Testis (tissue), 3 donors: ENCODE data around the gene BHLHE40. TPM values are rescaled to one million over a fixed set of nuclear protein-coding genes. Genes with fewer than 3 reads are reported as not detected.

ENCODE experiments used
- DNase-seq: peaks from one replicate; pipeline ENCODE4 v3.0.0-alpha.2; 2019
- H3K27ac ChIP-seq, 2 donors: fragments of 200-600 bp; sonication (generic); one replicate each; pipeline ENCODE4 v1.5.1; 2019
- H3K27me3 ChIP-seq: fragments of 200-600 bp; sonication (generic); one replicate; pipeline ENCODE4 v1.5.1; 2019
- H3K36me3 ChIP-seq: fragments of 200-600 bp; sonication (generic); one replicate; pipeline ENCODE4 v1.5.1; 2017; ENCODE audit warnings: low read depth; ENCODE audit errors: missing control alignments
- H3K4me1 ChIP-seq: fragments of 200-600 bp; sonication (generic); one replicate; pipeline ENCODE4 v1.5.1; 2019
- H3K4me3 ChIP-seq, 2 donors: fragments of 200-600 bp; sonication (generic); one replicate each; pipeline ENCODE4 v1.5.1; 2017 to 2019
- H3K9me3 ChIP-seq: fragments of 200-600 bp; sonication (generic); one replicate; pipeline ENCODE4 v1.5.1; 2017
- CTCF ChIP-seq, 3 experiments: fragments of 450-650 bp in 2 of 3; fragments of 200-600 bp in 1 of 3; sonication (generic) in 1 of 3; IDR thresholded peaks; one replicate each; pipeline ENCODE4 v1.5.1; 2016 to 2019; ENCODE audit warnings: antibody characterized with exemption in 3 of 3, mild to moderate bottlenecking in 2 of 3, moderate library complexity in 1 of 3
- POLR2A ChIP-seq: fragments of 450-650 bp; IDR thresholded peaks from one replicate; pipeline ENCODE4 v1.6.1; 2017; ENCODE audit warnings: antibody characterized with exemption, mild to moderate bottlenecking, moderate library complexity
- WGBS, 2 donors: methylation state at CpG; one replicate each; pipeline ENCODE4 v1.1.5; 2018; 5-methylcytosine and 5-hydroxymethylcytosine counted together
- intact Hi-C: fragments of 100-400 bp; cut with DNase I; formaldehyde crosslinking; loops from one replicate; pipeline ENCODE4 v1.15.1; 2023; ENCODE audit warnings: low total_unique reads
- polyA plus RNA-seq: library from polyadenylated mRNA; stranded (reverse); fragments of 350-450 nt; fragmentation: Illumina TruSeq; extraction: RNeasy Lipid Tissue Mini Kit (QIAGEN cat#74804); gene quantifications from one replicate; pipeline ENCODE4 v1.2.3, GENCODE V29; 2014; ENCODE audit warnings: low read depth, low replicate concordance; ENCODE audit not compliant: insufficient read depth
- total RNA-seq, 2 donors: library from RNA; depleted of rRNA; stranded (reverse); fragments of >200 nt; gene quantifications; one replicate each; pipeline ENCODE4 v1.2.3, GENCODE V29; 2016

BHLHE40 gene
- total and polyA plus RNA-seq, 3 donors from 2014 or later: 26.2 to 40.6 (median 28.7) TPM

DNA sequence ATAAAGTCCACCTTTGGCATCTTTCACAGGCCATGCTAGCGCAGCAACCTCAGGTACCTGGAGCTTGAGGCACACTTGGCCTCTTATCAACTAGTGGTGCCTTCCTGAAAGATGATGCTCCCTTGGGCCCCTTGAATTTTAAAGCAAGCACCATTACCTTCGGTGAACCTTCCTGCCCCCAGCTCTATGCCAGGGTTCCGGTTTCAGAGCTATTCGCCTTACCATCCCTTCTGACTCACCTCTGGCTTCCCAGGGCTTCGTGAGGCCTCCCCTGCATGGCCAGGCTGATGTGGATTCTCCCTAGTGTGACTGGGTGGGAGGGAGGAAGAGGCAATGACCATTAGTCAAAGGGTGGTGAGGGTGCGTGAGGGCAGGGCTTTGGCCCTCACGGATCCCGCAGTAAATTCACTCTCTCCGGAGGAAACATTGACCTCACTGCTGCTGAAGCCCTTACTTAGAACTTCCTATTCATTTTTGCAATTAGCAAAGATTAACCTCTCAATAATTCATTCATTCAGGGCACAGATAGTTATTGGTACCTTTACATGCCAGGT, 16.3 kb downstream of the BHLHE40 start:
- WGBS, 2 donors: 87 to 90% methylated on average over 9 of the region's 9 CpGs
- no peaks in the 10 kb centered on the region for H3K27me3 ChIP-seq
- no peaks in the 10 kb centered on the region for H3K9me3 ChIP-seq
- H3K36me3 ChIP-seq: no peaks in the 10 kb centered on the region
- H3K4me1 ChIP-seq: no peaks in the 10 kb centered on the region
- H3K4me3 ChIP-seq: no peak overlapping the region
- no peak for DNase-seq
- TF ChIP-seq POLR2A (no peak), CTCF (IDR thresholded peaks at IDR 0.05) (no peak)
- no peak overlapping the region for H3K27ac ChIP-seq
- intact Hi-C loops: no loop called here

DNA sequence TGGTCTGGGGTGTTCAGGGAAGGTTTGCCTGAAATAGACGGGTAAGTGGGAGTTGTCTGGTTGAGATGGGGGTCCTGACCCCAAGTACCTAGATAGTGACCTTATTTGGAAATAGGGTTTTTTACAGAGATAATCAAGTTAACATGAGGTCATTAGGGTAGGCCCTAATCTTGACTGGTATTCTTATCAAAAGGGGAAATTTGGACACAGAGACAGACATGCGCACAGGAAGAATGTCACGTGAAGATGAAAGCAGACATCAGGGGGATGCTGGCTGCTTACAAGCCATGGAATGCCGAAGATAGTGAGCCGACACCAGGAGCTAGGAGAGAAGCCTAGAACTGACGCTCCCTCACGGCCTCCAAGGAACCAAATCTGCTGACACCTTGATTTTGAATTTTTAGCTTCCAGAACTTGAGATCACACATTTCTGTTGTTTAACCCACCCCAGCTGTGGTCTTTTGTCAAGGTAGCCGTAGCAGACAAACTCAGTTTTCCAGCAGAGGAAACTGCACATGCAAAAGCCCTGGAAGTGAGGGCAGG, 17.1 kb downstream of the BHLHE40 start:
- H3K27ac ChIP-seq: no peak overlapping the region
- TF ChIP-seq CTCF (IDR thresholded peaks at IDR 0.05): no peak
- TF ChIP-seq POLR2A: no peak
- H3K27me3 ChIP-seq: no peaks in the 10 kb centered on the region
- 73 to 89% methylated on average over 8 of the region's 8 CpGs for WGBS, 2 donors
- no peaks in the 10 kb centered on the region for H3K9me3 ChIP-seq
- intact Hi-C loops: no loop called here
- no peaks in the 10 kb centered on the region for H3K36me3 ChIP-seq
- no peaks in the 10 kb centered on the region for H3K4me1 ChIP-seq
- DNase-seq: no peak
- H3K4me3 ChIP-seq: no peak overlapping the region

DNA sequence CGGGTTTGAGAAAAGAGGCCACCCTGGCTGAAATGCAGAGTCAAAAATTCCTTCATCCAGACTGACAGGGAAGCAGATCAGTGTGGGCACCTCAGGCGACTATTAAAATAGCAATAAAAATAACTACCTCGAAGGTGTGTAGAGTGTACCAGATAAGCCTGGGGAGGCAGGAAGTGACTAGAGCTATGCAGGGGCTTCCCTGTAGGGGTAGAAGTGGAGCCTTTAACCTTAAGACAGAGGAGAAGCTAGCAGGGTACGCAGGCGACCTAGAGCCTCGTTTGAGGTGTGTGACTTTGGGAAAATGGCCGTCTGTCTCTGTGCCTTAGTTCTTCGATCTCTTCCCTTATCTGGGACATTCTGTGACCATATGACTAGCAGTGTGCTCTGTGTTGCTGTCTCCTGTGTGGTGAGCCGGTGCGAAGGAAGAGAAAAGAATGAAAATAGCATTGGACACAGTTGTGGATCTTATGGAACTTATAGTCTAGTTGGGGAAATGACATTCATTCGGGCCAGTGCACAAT, 17.6 kb downstream of the BHLHE40 start:
- 54 to 64% methylated on average over 11 of the region's 11 CpGs for WGBS, 2 donors
- no peaks in the 10 kb centered on the region for H3K27me3 ChIP-seq
- no peaks in the 10 kb centered on the region for H3K36me3 ChIP-seq
- DNase-seq: no peak
- intact Hi-C loops: no loop called here
- no peaks in the 10 kb centered on the region for H3K9me3 ChIP-seq
- H3K4me1 ChIP-seq: no peaks in the 10 kb centered on the region
- no peak overlapping the region for H3K4me3 ChIP-seq
- H3K27ac ChIP-seq: no peak overlapping the region
- TF ChIP-seq POLR2A (no peak), CTCF (IDR thresholded peaks at IDR 0.05) (no peak)

- no peak for DNase-seq
- 57 to 70% methylated on average over 7 of the region's 7 CpGs for WGBS, 2 donors
- intact Hi-C loops: no loop called here
Observed at GRCh38 chr3:4997946-4998345, 18.7 kb downstream of the BHLHE40 start.

More at GRCh38 chr3:4997946-4998345, 18.7 kb downstream of the BHLHE40 start:
- H3K36me3 ChIP-seq: no peaks in the 10 kb centered on the region
- no peak overlapping the region for H3K4me3 ChIP-seq
- TF ChIP-seq CTCF (IDR thresholded peaks at IDR 0.05) (no peak), POLR2A (no peak)
- H3K27ac ChIP-seq: no peak overlapping the region
- H3K27me3 ChIP-seq: no peaks in the 10 kb centered on the region
- H3K9me3 ChIP-seq: no peaks in the 10 kb centered on the region
- no peaks in the 10 kb centered on the region for H3K4me1 ChIP-seq
